SK-MEL-5 (cell line): Measurements from ENCODE around the gene DOK4. TPM values are rescaled to one million over a fixed set of nuclear protein-coding genes. Genes with fewer than 3 reads are reported as not detected.

Experiments used
- DNase-seq: peaks from one replicate; pipeline ENCODE4 v3.0.0-alpha.2; 2016; ENCODE audit warnings: low read depth, low spot score
- in situ Hi-C: cut with HindIII; loops from 2 replicates; pipeline ENCODE4 v1.10.0; 2016; ENCODE audit warnings: low sequenced_read_pairs, high pct_unique_total_duplicates, low pct_unique_long_range_greater_than_20kb
- total RNA-seq: library from RNA; depleted of rRNA; stranded (reverse); fragments of >200 nt; shearing (Covaris generic); gene quantifications from 2 replicates; pipeline ENCODE4 v1.2.3, GENCODE V29; 2014; rRNA removed

Gene DOK4
- total RNA-seq, 1 experiment from 2014 or later: 3.6 TPM

GRCh38 chr16:57434003-57434402 is 52.3 kb downstream of the DOK4 start:
- no peak for DNase-seq
- in situ Hi-C loops: no loop called here

GRCh38 chr16:57432989-57433388 is 53.3 kb downstream of the DOK4 start:
- DNase-seq: no peak
- in situ Hi-C loops: no loop called here

GRCh38 chr16:57432505-57432904 is 53.8 kb downstream of the DOK4 start:
- DNase-seq: no peak
- in situ Hi-C loops: no loop called here

- in situ Hi-C loops: no loop called here
- DNase-seq: no peak
Observed at GRCh38 chr16:57430955-57431354, 55.3 kb downstream of the DOK4 start.

GRCh38 chr16:57427824-57428223 is 58.5 kb downstream of the DOK4 start:
- DNase-seq: no peak
- in situ Hi-C loops: no loop called here

- in situ Hi-C loops: no loop called here
- DNase-seq: no peak
Observed at GRCh38 chr16:57427307-57427706, 59.0 kb downstream of the DOK4 start.

- no peak for DNase-seq
- in situ Hi-C loops: no loop called here
Observed at GRCh38 chr16:57426356-57426755, 59.9 kb downstream of the DOK4 start.

- in situ Hi-C loops: no loop called here
- no peak for DNase-seq
Observed at GRCh38 chr16:57424583-57424982, 61.7 kb downstream of the DOK4 start.

- DNase-seq: no peak
- in situ Hi-C loops: no loop called here
Observed at GRCh38 chr16:57423152-57423551, 63.1 kb downstream of the DOK4 start.

GRCh38 chr16:57422026-57422944 is 64.0 kb downstream of the DOK4 start:
- in situ Hi-C loops: no loop called here
- DNase-seq: peak; percentile 83

Other genes starting within 250 kb of the DOK4 start
- gene ARL2BP, start 241.2 kb downstream of the DOK4 start, total RNA-seq: 52.3 and 55.7 TPM in 2 replicates
- 0.13 and 0.32 TPM in 2 replicates for gene PLLP, start 201.8 kb downstream of the DOK4 start, total RNA-seq
- gene CCL22, start 127.7 kb downstream of the DOK4 start, total RNA-seq: not detected in 2 replicates
- gene CX3CL1, start 114.0 kb downstream of the DOK4 start, total RNA-seq: 5.0 and 5.2 TPM in 2 replicates
- gene CCL17, start 81.7 kb downstream of the DOK4 start, total RNA-seq: 1.8 and 2.1 TPM in 2 replicates
- gene CIAPIN1, start 39.1 kb downstream of the DOK4 start, total RNA-seq: 81.6 and 82.3 TPM in 2 replicates
- 67.7 and 70.7 TPM in 2 replicates for gene COQ9, start 39.0 kb downstream of the DOK4 start, total RNA-seq
- gene POLR2C, start 23.8 kb downstream of the DOK4 start, total RNA-seq: 79.8 and 107 TPM in 2 replicates
- gene CCDC102A, start 50.1 kb upstream of the DOK4 start, total RNA-seq: 8.9 and 10.5 TPM in 2 replicates
- not detected in 2 replicates for gene ADGRG5, start 56.1 kb upstream of the DOK4 start, total RNA-seq
- gene ADGRG1, start 142.1 kb upstream of the DOK4 start, total RNA-seq: 14.4 and 17.3 TPM in 2 replicates
- gene ADGRG3, start 181.8 kb upstream of the DOK4 start, total RNA-seq: not detected in 2 replicates
- not detected in 2 replicates for gene DRC7, start 208.3 kb upstream of the DOK4 start, total RNA-seq
- gene KATNB1, start 249.3 kb upstream of the DOK4 start, total RNA-seq: 19.3 and 20.2 TPM in 2 replicates